ENCODE results near the gene GALNT13. TPM values are rescaled to one million over a fixed set of nuclear protein-coding genes. Genes with fewer than 3 reads are reported as not detected.

GALNT13 gene
- total RNA-seq, 1 donor from 2014 or later = 0.19 TPM

DNA sequence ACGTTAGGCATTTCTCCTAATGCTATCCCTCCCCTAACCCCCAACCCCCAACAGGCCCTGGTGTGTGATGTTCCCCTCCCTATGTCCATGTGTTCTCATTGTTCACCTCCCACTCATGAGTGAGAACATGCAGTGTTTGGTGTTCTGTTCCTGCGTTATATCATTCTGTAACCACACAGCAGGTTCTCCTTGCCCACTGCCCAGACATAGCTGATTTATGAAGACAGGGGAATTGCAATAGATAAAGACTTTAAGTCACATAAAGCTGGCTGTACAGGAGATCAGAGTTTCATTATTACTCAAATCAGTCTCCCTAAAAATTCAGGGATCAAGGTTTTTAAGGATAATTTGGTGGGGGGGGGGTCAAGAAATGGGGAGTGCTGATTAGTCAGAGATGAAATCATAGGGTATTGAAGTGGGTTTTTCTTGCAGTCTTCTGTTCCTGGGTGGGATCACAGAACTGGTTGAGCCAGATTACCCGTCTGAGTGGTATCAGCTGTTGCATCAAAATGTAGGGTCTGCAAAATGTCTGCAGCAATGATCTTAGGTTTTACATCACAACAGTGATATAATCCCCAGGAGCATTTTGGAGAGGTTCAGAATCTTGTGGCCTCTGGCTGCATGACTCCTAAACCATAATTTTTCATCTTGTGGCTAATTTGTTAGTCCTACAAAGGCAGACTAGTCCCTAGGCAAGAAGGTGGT lies 434.7 kb downstream of the GALNT13 start:
- no peak for DNase-seq
- Histone ChIP-seq H3K4me3 (no peak overlapping the region), H3K4me1 (no peaks in the 10 kb centered on the region), H3K9me3 (replicated peaks) (peaks cover 4% of the 10 kb centered on the region), H3K27ac (replicated peaks) (no peak overlapping the region), H3K27me3 (ENCODE audit: low read depth) (no peaks in the 10 kb centered on the region), H3K36me3 (no peaks in the 10 kb centered on the region)
- TF ChIP-seq, protein P1, sequence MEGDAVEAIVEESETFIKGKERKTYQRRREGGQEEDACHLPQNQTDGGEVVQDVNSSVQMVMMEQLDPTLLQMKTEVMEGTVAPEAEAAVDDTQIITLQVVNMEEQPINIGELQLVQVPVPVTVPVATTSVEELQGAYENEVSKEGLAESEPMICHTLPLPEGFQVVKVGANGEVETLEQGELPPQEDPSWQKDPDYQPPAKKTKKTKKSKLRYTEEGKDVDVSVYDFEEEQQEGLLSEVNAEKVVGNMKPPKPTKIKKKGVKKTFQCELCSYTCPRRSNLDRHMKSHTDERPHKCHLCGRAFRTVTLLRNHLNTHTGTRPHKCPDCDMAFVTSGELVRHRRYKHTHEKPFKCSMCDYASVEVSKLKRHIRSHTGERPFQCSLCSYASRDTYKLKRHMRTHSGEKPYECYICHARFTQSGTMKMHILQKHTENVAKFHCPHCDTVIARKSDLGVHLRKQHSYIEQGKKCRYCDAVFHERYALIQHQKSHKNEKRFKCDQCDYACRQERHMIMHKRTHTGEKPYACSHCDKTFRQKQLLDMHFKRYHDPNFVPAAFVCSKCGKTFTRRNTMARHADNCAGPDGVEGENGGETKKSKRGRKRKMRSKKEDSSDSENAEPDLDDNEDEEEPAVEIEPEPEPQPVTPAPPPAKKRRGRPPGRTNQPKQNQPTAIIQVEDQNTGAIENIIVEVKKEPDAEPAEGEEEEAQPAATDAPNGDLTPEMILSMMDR (IDR thresholded peaks at IDR 0.05; ENCODE audit: borderline replicate concordance) = no peak
- intact Hi-C loops (cut with micrococcal nuclease) = no loop called here

DNA sequence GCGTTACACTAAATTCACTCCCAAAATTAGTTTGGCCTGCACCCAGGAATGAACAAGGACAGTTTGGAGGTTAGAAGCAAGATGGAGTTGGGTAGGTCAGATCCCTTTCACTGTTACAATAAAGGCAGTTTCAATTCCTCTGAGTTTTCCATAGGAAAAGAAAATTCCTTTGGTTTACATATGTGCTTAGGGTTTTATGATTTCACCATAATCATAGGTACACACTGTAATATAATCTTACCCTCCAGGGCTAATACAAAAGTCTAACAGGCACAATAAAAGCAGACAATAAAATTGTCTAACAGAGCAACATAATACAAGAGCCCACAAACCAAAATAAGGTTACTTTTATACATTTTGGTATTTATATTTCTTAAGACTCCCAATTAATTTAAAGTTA lies 435.3 kb downstream of the GALNT13 start:
- no peak overlapping the region for H3K27ac ChIP-seq (replicated peaks)
- H3K4me3 ChIP-seq = no peak overlapping the region
- no peak for DNase-seq
- no peaks in the 10 kb centered on the region for H3K4me1 ChIP-seq
- intact Hi-C loops (cut with micrococcal nuclease) = no loop called here
- no peaks in the 10 kb centered on the region for H3K27me3 ChIP-seq (ENCODE audit: low read depth)
- TF ChIP-seq, protein P1 (IDR thresholded peaks at IDR 0.05; ENCODE audit: borderline replicate concordance) = no peak
- H3K36me3 ChIP-seq = no peaks in the 10 kb centered on the region
- peaks cover 4% of the 10 kb centered on the region for H3K9me3 ChIP-seq (replicated peaks)

DNA sequence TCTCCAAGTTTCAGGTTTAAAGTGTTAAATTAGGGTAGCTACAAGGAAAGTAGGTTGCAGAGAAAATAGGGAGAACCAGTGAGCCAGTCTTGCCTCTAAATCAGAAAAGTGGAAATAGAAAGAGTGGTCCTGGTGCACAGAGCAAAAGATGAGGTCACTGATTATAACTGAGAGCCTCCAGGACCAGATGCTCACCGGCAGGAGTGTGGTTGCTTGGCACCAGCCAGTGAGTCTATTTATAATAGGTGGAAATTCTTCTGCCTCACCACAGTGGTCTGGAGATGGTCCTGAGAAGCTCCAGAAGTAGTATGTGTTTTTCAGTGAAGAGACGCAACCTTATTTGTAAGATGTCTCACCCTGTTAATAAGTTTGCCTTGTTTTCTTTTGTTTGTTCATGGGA lies 452.9 kb downstream of the GALNT13 start:
- Histone ChIP-seq H3K4me1 (no peaks in the 10 kb centered on the region), H3K9me3 (replicated peaks) (no peaks in the 10 kb centered on the region), H3K4me3 (no peak overlapping the region), H3K27me3 (ENCODE audit: low read depth) (no peaks in the 10 kb centered on the region), H3K36me3 (no peaks in the 10 kb centered on the region), H3K27ac (replicated peaks) (no peak overlapping the region)
- DNase-seq = no peak
- TF ChIP-seq, protein P1 (IDR thresholded peaks at IDR 0.05; ENCODE audit: borderline replicate concordance) = no peak
- intact Hi-C loops (cut with micrococcal nuclease) = no loop called here

DNA sequence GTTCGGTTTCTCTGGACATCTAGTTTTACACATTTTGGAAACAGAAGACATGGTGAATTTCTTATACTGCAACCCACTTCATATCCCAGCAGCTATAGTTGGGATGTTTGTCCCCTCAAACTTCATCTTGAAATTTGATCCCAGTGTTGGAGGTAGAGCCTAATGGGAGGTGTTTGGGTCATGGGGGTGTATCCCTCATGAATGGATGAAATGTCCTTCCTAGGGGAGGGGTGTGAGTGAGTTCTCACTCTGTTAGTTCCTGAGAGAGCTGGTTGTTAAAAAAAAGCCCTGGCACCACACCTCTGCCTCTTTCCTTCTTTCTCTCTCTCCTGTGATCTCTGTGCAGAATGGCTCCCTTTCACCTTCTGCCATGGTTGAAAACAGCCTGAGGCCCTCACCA lies 457.8 kb downstream of the GALNT13 start:
- Histone ChIP-seq H3K4me3 (no peak overlapping the region), H3K4me1 (no peaks in the 10 kb centered on the region), H3K36me3 (no peaks in the 10 kb centered on the region), H3K27ac (replicated peaks) (no peak overlapping the region), H3K27me3 (ENCODE audit: low read depth) (no peaks in the 10 kb centered on the region), H3K9me3 (replicated peaks) (no peaks in the 10 kb centered on the region)
- TF ChIP-seq, protein P1 (IDR thresholded peaks at IDR 0.05; ENCODE audit: borderline replicate concordance) = no peak
- intact Hi-C loops (cut with micrococcal nuclease) = no loop called here
- no peak for DNase-seq

DNA sequence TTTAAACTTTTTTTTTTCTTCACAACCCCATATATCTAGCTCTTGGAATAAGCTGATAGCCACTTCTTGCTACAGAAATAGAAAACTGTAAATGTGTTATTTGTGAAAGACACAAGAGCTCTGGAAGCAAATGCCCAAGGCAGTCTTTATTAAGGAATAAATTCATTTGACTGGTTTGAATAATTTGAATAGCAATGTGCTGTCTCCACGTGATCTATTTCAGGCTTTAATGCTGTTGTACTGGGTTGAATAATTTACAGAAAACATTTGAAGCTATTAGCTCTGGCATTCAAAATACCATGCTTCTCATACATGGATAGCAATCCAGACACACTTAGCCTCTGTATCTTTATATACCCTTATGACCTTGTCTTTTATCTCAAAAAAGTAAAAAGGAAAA lies 460.1 kb downstream of the GALNT13 start:
- H3K4me3 ChIP-seq = no peak overlapping the region
- DNase-seq = no peak
- no peaks in the 10 kb centered on the region for H3K4me1 ChIP-seq
- H3K27ac ChIP-seq (replicated peaks) = no peak overlapping the region
- intact Hi-C loops (cut with micrococcal nuclease) = no loop called here
- no peaks in the 10 kb centered on the region for H3K27me3 ChIP-seq (ENCODE audit: low read depth)
- H3K36me3 ChIP-seq = no peaks in the 10 kb centered on the region
- TF ChIP-seq, protein P1 (IDR thresholded peaks at IDR 0.05; ENCODE audit: borderline replicate concordance) = no peak
- H3K9me3 ChIP-seq (replicated peaks) = no peaks in the 10 kb centered on the region
